Lower leg skin (tissue), 3 donors: ENCODE data around the gene SLC12A4.

Experiments
- CTCF ChIP-seq, 3 donors: fragments of 450-650 bp; IDR thresholded peaks; one replicate each; pipeline ENCODE4 v1.5.1; 2016; ENCODE audit warnings: antibody characterized with exemption in 3 of 3, mild to moderate bottlenecking in 3 of 3, moderate library complexity in 2 of 3
- POLR2A ChIP-seq, 2 donors: fragments of 450-650 bp; IDR thresholded peaks; one replicate each; pipeline ENCODE4 v1.6.1; 2016 to 2017; ENCODE audit warnings: antibody characterized with exemption in 2 of 2, mild to moderate bottlenecking in 1 of 2, moderate library complexity in 1 of 2

- TF ChIP-seq CTCF (IDR thresholded peaks at IDR 0.05) (no peak), POLR2A (IDR thresholded peaks at IDR 0.05) (no peak)
Observed at GRCh38 chr16:67959536-67960329, 8.7 kb downstream of the SLC12A4 start.
